Renal pelvis (tissue), 4 donors: ENCODE results near the gene NUMA1. TPM values are rescaled to one million over a fixed set of nuclear protein-coding genes. Genes with fewer than 3 reads are reported as not detected.

ENCODE experiments used
- DNase-seq: peaks from one replicate; pipeline ENCODE4 v3.0.0-alpha.2; 2013
- polyA plus RNA-seq, 3 donors: library from polyadenylated mRNA; unstranded; fragments of 120-200 nt; gene quantifications; one replicate each; pipeline ENCODE4 v1.2.1, GENCODE V29; 2013; ENCODE audit not compliant: insufficient read length in 3 of 3

Gene NUMA1
- polyA plus RNA-seq, 3 donors: 289 to 335 (median 305) TPM

- no peak for DNase-seq
Measured at GRCh38 chr11:72075756-72076155, 4.6 kb downstream of the NUMA1 start.

- no peak for DNase-seq
Measured at GRCh38 chr11:72075109-72075508, 5.2 kb downstream of the NUMA1 start.

- DNase-seq: no peak
Measured at GRCh38 chr11:72072348-72072747, 8.0 kb downstream of the NUMA1 start.

DNA sequence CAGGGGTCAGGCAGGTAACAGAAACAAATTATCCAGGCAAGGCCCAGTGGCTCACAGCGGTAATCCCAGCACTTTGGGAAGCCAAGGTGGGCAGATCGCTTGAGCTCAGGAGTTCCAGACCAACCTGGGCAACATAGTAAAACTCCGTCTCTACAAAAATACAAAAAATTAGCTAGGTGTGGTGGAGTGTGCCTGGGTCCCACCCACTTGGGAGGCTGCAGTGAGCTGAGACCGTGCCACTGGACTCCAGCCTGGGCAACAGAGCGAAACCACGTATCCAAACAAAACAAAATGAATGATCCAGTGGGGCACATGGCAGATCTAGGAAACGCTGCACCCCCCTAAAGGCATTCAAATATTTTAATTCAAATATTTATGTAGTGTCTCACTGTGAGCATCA lies 9.9 kb downstream of the NUMA1 start:
- no peak for DNase-seq

- DNase-seq: no peak
Measured at GRCh38 chr11:72069787-72070251, 10.5 kb downstream of the NUMA1 start.

GRCh38 chr11:72069200-72069599 lies 11.1 kb downstream of the NUMA1 start:
- DNase-seq: no peak

DNA sequence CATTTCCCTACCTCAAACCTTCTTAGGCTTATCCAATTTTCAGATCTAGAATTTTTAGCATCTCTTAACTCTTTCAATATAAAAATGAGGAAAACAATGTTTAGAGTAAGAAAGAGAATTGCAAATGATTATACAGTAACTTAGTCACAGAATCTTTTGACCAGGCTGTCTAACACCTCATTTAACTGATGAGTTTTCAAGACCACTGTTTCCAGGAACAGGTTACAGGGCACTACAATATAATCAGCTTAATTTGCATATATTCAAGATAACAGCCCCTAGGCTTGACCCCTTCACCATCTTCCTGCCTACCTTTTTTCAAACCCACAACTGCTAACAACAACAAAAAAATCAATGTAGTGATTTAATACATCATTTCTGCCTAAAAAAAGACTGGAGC lies 12.7 kb downstream of the NUMA1 start:
- no peak for DNase-seq

GRCh38 chr11:72067266-72067665 lies 13.1 kb downstream of the NUMA1 start:
- no peak for DNase-seq

DNA sequence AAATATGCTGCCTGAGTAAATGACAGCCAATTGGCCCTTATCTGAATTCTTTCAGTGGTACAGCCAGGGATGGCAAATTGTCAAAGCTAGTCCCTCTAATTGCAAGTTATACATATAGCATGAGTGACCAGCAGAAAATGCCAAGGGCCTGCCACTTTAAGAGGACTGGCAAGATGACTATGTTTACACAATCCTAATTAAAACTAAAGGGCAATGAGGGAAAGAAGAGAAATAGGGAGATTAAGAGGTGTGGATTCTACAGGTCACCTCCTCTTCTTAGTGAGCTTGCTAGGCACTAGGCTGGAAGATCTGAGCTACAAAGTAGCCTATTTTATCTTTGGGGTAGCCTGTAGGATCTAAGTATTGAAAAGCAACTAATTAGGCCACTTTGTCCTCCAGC lies 13.5 kb downstream of the NUMA1 start:
- DNase-seq: no peak

GRCh38 chr11:72061739-72062396 lies 18.5 kb downstream of the NUMA1 start:
- no peak for DNase-seq

DNA sequence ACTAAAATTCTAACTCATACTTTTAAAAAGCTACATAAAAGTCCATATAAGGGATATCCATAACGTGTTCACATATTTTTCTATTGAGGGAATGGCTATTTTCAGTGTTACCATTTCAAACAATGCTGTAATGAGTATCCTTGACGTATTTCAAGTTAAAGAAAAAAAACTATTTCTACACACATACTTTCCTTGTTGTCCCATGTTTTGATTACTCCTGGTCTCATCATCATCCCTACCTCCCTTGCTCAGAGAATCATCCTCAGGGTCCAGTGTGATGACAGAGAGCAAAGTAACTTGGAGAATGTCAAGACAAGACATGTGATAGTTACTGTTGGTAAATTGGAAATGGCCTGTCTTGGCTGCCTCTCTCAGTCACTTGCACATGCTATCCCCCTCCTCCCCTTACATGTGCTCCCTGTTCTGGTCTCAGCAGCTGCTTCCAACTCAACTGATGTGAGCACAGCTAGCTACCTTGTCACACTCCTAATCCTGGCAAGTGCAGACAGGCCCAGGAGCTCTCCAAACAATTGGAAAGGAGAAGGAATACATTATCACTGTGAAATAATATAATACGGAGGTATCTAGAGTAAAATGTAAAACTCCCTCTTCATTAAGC lies 21.8 kb downstream of the NUMA1 start:
- DNase-seq: no peak

DNA sequence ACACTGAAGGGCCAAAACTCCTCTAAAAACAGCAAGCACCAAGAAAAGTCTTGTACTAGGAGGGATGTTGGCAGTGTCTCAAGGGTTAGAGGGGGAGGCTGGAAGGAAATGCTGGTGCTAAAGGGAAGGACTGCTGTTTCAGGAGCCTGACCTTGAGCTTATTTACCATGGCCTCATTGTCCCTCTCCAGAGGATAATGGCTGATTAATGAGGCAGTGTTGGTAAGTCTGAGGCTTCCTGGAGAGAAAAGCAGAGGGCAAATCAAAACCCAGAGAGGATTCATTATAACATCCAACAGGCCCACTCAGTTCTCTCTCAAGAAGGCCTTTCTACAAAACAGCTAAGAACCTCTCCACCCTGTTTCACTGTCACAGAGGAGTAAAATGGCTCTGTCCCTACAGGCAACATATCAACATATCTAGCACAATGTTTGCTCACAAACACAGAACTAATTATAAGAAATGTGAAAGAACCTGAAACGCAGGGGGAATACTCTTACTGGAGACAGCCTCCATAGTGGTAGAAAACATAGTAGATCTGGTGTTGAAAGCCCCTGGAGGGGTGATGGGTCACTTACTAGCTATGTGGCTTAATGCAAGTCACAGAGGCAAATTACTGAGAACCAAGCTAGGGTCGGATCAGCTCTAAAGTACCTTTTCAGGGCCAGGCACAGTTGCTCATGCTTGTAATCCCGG lies 31.4 kb downstream of the NUMA1 start:
- no peak for DNase-seq

DNA sequence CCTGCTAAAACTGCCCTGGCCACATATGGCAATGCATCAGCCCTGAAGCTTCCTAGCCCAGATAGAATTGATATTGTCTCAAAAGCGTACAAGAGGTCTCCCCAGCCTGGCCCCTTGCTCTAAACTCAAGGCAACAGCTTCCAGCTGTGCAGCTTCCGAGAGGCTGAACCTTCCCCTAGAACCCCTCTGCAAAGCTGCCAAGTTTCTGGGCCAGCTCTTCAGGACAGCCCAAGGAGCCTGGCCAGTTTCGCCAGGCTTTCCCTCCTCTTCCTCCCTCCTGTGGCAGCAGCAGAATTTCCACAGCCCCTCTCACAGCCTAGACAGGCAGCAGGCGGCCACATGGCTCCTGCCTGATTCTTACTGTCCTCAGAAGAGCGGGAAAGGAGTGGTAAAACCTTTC lies 34.5 kb downstream of the NUMA1 start:
- DNase-seq: no peak

DNA sequence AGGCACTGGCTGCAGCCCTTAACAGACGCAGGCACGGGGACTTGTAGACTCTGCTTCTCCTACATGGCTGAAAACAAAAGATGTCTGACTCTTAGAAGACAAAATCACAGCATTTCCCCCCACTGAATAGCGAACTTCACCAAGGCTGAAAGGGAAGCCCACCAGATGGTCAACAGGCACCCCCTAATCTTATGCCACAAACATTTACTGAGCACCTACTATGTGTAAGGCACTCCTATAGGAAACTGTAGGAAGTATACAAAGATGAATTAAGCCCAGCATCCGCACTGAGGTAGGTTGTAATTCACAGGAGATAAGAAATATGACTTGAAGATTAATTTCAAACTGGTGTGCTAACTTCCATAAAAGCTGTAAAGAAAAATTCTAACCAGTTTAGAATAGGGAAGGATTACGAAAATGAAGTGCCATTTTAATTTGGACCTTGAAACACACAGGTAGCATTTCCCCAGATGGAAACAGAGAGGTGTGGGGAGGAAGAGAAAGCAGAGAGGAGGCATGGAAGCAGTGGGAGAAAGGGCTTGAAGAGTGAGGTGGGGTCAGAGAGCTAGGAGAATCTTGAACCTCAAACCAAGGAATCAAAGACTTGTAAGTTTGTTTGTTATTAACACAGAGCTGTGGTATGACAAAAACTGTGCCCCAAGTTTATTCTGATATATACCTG lies 38.1 kb downstream of the NUMA1 start:
- no peak for DNase-seq

DNA sequence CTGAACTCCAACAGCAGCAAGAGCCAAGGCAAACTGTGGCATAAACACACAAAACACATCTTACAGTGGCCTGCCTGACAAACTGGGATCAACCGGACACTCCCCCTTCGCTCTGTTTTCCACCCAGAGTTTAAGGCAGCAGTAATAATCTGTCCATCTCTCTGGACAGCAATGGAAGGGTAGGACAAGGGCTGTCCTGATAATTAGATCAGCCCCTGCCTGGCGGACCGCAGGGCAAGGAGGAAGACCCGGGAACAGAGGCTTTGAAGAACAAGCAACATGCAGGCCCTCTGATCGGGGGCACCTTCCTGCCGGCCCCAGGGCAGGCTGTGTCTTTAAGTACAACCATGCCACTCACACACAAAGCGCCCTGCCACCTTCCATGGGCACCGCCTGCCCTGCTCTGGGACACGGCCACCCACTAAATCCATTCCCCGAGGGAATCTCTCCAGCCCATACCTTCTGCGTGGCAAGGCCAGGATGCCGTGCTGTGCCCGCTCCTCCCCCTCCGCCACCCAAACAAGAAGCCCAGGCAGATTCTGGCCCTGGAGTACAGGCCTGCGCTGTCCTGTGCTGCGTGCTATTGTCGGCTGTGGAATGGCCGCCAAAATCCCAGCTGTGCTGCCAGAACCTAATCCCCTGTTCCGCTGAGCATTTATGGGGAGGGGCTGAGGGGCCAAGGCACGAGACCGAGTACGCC lies 38.8 kb downstream of the NUMA1 start:
- peak; percentile 77 for DNase-seq

DNA sequence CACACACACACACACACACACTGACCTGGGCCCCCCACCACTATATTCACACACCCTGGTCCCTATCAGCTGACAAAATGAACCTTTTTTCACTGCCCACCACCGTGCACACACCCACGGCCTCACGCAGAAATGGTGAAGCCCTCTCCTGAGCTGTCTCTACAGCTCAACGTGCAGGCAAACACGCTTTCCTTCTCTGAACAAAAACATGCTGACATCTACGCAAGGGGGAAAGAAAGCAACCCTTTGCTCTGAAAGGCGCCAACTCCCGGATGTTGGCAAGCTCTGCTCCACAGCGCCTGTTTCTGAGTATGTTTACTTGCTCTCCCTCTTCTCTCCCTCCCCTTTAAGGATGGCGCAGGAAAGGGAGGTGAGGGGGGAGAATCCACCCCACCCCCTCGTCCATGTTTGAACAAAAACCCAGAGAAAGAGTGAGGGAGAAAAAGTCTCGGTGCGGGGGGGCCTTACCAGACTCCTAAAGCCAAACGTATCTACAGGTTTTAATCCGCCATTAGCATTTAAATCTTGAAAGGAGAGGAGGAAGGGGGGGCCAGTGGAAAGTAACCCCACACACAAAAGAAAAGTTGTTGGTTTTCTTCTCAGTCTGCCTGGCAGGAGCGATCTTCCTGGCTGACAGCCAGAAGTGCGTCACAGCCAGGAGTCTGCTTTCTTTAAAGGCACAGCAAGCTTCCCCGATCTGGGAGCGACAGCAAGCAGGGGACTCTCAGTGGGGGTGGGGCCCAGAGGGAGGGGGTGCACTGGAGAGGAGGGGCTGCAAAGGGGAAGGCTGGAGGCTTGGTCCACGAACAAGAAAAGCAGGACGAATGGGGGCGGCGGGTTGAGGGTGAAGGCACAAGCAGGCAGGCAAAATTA lies 39.6 kb downstream of the NUMA1 start:
- DNase-seq: peak; percentile 96

DNA sequence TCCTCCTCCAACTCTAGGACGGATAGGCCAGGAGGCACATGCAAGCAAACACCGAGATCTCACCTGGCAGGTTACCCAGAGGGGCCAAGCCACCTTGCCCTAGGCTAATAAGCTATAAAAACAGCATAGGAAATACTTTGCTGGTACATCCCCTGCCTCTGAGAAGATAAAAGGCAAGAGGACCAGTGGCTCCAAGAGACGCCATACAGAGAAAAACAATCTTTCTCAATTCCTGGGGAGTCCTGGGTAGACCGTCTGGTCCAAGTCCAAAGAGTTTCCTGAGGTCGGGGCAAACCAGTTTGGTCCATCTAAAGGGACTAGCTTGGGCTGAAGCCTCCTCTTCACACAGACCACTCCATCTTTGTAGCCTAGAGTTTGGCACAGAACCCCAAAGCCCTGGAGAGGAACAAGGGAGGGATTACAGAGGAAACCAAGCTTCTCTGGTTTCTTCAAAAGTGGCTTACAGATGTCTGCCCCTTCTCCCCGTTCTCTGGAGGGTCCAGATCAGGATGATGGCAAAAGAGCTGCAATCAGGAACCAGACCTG lies 40.4 kb downstream of the NUMA1 start:
- DNase-seq: no peak

DNA sequence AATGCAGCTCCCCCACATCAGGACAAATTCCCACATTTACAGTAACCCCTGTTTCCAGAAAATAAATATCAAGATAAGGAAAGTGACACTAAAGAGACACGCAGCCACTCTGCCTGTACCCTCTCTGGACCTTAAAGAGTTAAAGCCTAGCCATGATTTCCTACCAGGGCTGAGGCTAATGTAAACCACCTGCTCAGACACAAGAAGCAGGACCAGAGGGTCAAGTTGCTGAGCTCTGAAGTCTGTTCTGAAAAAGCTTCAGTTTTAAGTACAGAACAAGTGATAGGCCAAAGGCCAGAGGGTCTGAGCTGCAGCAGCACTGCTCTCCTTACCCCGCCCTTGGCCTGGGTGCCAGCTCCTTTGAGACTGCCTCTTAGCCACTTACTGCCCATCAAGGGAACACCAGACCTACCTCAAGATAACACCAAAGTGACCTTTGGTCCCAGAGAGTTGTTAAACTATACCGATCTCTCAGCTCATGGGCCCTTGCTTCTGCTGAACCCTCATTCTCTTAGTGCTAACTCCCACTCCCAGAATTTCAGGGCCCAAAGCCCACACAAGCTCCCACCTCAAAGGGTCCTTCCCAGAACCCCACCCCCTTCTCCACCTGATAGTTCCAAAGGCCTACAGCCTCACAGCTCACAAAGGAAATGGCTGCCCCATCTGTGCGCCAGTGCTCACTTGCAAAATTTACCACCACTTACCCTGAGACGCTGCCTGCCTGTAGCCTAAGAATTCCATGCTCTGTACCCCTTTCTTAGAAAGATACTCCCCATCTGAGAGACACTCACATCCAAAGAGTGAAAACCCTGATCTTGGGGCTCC lies 41.1 kb downstream of the NUMA1 start:
- DNase-seq: no peak

- DNase-seq: no peak
Measured at GRCh38 chr11:72038491-72038890, 41.9 kb downstream of the NUMA1 start.
